Heart left ventricle (tissue), 16 donors: ENCODE results near the gene CTCFL. TPM values are rescaled to one million over a fixed set of nuclear protein-coding genes. Genes with fewer than 3 reads are reported as not detected.
A peak's percentile ranks its signal among the peaks of the same experiment; 100 is the strongest.

Experiments used
- ATAC-seq, 4 donors: fragments of 200-7000 bp; cut with Tn5 transposase; one replicate each; pipeline ENCODE4 v1.9.1; 2020 to 2022; ENCODE audit warnings: moderate library complexity in 4 of 4, mild to moderate bottlenecking in 3 of 4, moderate number of reproducible peaks in 1 of 4
- DNase-seq, 5 donors: peaks; one replicate each; pipeline ENCODE4 v3.0.0-alpha.2; 2020
- H3K27ac ChIP-seq, 12 donors: fragments of 200-600 bp; sonication (generic) in 4 of 12; one replicate each; pipeline versions ENCODE4 v1.5.0 to v1.8.0; 2016 to 2022; ENCODE audit warnings: mild to moderate bottlenecking in 2 of 12
- H3K27me3 ChIP-seq, 9 donors: fragments of 200-600 bp; sonication (generic) in 2 of 9; one replicate each; pipeline versions ENCODE4 v1.5.1 to v1.8.0; 2016 to 2022; ENCODE audit warnings: mild to moderate bottlenecking in 3 of 9
- H3K36me3 ChIP-seq, 9 donors: fragments of 200-600 bp; sonication (generic) in 2 of 9; one replicate each; pipeline versions ENCODE4 v1.5.0 to v1.8.0; 2018 to 2022; ENCODE audit warnings: mild to moderate bottlenecking in 2 of 9
- H3K4me1 ChIP-seq, 12 donors: fragments of 200-600 bp; sonication (generic) in 4 of 12; one replicate each; pipeline versions ENCODE4 v1.5.0 to v1.8.0; 2016 to 2022; ENCODE audit warnings: mild to moderate bottlenecking in 3 of 12
- H3K4me3 ChIP-seq, 12 donors: fragments of 200-600 bp; sonication (generic) in 4 of 12; one replicate each; pipeline versions ENCODE4 v1.5.0 to v1.8.0; 2017 to 2022; ENCODE audit warnings: mild to moderate bottlenecking in 9 of 12, moderate library complexity in 4 of 12
- H3K9me3 ChIP-seq, 12 donors: fragments of 200-600 bp; sonication (generic) in 4 of 12; one replicate each; pipeline versions ENCODE4 v1.5.0 to v1.8.0; 2016 to 2022; ENCODE audit warnings: mild to moderate bottlenecking in 1 of 12
- POLR2A ChIP-seq, 2 donors: fragments of 450-650 bp; IDR thresholded peaks; one replicate each; pipeline ENCODE4 v1.6.1; 2017; ENCODE audit warnings: antibody characterized with exemption in 2 of 2, mild to moderate bottlenecking in 2 of 2, moderate library complexity in 2 of 2
- WGBS, 4 donors: extraction: QIAGEN DNeasy Blood & Tissue Kit in 2 of 4; methylation state at CpG; one replicate each; pipeline versions ENCODE4 v1.1.5 to v1.1.7; 2013 to 2018; 5-methylcytosine and 5-hydroxymethylcytosine counted together
- intact Hi-C, 10 donors: fragments of 100-400 bp; cut with DNase I; formaldehyde crosslinking; loops; one replicate each; pipeline versions ENCODE4 v1.11.1 to v1.14.2; 2022
- polyA plus RNA-seq, 2 donors: library from polyadenylated mRNA; stranded (reverse); fragments of 200-250 nt; gene quantifications; one replicate each; pipeline ENCODE4 v1.2.3, GENCODE V29; 2013
- total RNA-seq, 9 donors: library from RNA; depleted of rRNA in 2 of 9; stranded (reverse); fragments of >200 nt in 2 of 9; fragmentation: NEBNext Ultra II Directional in 3 of 9; extraction: Animal tissue kit (Norgen Biotek cat#: 25700) in 3 of 9; gene quantifications; one replicate each; pipeline versions ENCODE4 v1.1.0 to v1.2.4, GENCODE V29; 2016 to 2023
- TF ChIP-seq, protein P1 (sequence below), 12 donors: fragments of 200-600 bp; sonication (generic) in 4 of 12; IDR thresholded peaks; one replicate each; pipeline versions ENCODE4 v1.5.0 to v1.8.0; 2018 to 2022; ENCODE audit warnings: antibody characterized with exemption in 12 of 12, mild to moderate bottlenecking in 5 of 12
- donor health status: ischemic (EF 13 %, LVEDD 7.1; RV severe dilation, severe dysfunction).
- donor health status: healthy with polysubstance abuse.
- donor health status: DM: no; HTN: yes; CAD: no.
- donor health status: DM: no; HTN: no; CAD: no.
- donor health status: ischemic (EF 25% LVEDD 6.9; RV normal size, moderate dysfunction).
- donor health status: ischemic (EF 25% LVEDD 5.7; RV mildly dilated, moderate dysfunction).
- donor health status: healthy.
- donor health status: DM: yes; HTN: yes; CAD: no.
- donor health status: ischemic (EF 35%, LVEDD 5.7; RV mildly dilated, moderate dysfunction).
- donor health status: nonischemic (EF 11% LVEDD 7.7; RV severe dilation, severe dysfunction).
- donor health status: DM: yes; HTN: yes; CAD: no.
- donor health status: PGD.
- donor health status: ischemic (EF 29% LVEDD 5.4; RV normal size, mild dysfunction).
- donor health status: nonischemic (EF 23%, LVEDD 6.1; RV moderate dilation, normal function).

CTCFL gene
- total and polyA plus RNA-seq, 11 donors: not detected

DNA sequence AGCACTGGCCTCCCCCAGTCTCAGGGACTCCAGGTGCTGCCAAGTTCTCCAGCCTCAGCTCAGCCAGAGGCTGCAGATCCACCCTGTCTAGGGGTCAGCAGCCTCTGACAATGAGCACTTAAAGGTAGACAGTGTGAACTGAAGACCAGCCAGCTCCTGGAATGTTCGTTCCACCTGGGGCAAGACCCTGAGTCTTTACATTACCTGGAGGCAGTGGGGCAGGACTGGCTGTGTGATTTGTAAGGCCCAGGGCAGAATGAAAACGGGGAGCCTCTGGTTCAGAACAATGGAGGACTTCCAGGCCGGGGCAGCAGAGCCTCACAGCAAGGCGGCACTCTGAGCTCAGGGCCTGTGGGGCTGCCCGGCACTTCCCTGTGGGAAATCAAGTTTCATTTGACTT, 65.0 kb downstream of the CTCFL start:
- H3K27ac ChIP-seq: peak overlapping the region in 2 of 12 donors; percentile 13 to 75
- WGBS, 4 donors: 83 to 100% (median 88%) methylated on average over 5 of the region's 5 CpGs
- H3K36me3 ChIP-seq: no peaks in the 10 kb centered on the region
- no peak for TF ChIP-seq POLR2A (IDR thresholded peaks at IDR 0.05)
- TF ChIP-seq, protein P1, sequence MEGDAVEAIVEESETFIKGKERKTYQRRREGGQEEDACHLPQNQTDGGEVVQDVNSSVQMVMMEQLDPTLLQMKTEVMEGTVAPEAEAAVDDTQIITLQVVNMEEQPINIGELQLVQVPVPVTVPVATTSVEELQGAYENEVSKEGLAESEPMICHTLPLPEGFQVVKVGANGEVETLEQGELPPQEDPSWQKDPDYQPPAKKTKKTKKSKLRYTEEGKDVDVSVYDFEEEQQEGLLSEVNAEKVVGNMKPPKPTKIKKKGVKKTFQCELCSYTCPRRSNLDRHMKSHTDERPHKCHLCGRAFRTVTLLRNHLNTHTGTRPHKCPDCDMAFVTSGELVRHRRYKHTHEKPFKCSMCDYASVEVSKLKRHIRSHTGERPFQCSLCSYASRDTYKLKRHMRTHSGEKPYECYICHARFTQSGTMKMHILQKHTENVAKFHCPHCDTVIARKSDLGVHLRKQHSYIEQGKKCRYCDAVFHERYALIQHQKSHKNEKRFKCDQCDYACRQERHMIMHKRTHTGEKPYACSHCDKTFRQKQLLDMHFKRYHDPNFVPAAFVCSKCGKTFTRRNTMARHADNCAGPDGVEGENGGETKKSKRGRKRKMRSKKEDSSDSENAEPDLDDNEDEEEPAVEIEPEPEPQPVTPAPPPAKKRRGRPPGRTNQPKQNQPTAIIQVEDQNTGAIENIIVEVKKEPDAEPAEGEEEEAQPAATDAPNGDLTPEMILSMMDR (IDR thresholded peaks at IDR 0.05): no peak
- ATAC-seq: no peak
- DNase-seq: no peak
- H3K9me3 ChIP-seq: peaks cover 0 to 5% (median 0%) of the 10 kb centered on the region in 12 donors
- no peaks in the 10 kb centered on the region for H3K27me3 ChIP-seq
- intact Hi-C loops: no loop called here
- peaks cover 0 to 60% (median 9%) of the 10 kb centered on the region in 12 donors for H3K4me1 ChIP-seq
- H3K4me3 ChIP-seq: no peak overlapping the region

- Histone ChIP-seq H3K4me3 (no peak overlapping the region), H3K9me3 (peaks cover 0 to 5% (median 0%) of the 10 kb centered on the region in 12 donors), H3K27ac (peak overlapping the region in 5 of 12 donors; percentile 38 to 79 (median 66)), H3K4me1 (peaks cover 0 to 58% (median 9%) of the 10 kb centered on the region in 12 donors), H3K27me3 (no peaks in the 10 kb centered on the region), H3K36me3 (no peaks in the 10 kb centered on the region)
- no peak for TF ChIP-seq POLR2A (IDR thresholded peaks at IDR 0.05)
- TF ChIP-seq, protein P1 (IDR thresholded peaks at IDR 0.05): no peak
- intact Hi-C loops: no loop called here
- DNase-seq (no peak), ATAC-seq (no peak)
- WGBS, 4 donors: 82 to 90% (median 88%) methylated on average over 5 of the region's 5 CpGs
Observed at GRCh38 chr20:57459278-57459677, 65.7 kb downstream of the CTCFL start.

DNA sequence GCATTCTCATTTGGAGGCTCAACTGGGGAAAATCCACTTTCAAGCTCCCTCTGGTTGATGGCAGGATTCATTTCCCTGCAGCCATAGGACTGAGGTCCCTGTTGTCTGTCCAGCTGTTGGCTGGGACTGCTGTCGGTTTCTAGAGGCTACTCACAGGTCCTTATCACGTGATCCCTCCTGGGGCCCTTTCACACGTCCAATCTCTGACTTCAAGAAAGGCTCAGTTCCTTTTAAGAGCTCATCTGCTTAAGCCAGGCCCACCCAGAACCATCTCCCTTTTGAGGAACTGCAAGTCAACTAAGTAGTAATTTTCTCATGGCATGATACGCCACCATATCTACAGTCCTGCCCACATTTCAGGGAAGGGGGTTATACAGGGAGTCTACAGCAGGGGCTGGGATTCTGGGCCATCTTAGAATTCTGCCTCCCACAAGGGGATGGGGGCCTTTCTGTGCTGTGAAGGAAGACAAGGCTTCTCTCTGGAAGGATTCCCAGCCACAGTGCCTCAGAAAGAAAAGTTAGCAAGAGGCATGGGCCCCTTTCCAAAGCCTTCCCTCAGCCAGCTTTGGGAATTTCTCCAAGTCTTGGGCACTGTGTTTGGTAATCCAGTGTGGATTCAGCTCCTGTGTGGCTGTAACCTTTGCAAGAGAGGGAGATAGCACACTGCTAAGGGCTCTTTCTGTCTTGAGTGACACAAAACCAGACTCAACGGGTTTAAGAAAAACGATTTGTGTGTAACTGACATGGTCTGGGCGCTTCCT, 66.4 kb downstream of the CTCFL start:
- Histone ChIP-seq H3K36me3 (no peaks in the 10 kb centered on the region), H3K4me3 (no peak overlapping the region), H3K27ac (peak overlapping the region in 7 of 12 donors; percentile 9 to 79 (median 48)), H3K27me3 (no peaks in the 10 kb centered on the region), H3K4me1 (peaks cover 0 to 56% (median 9%) of the 10 kb centered on the region in 12 donors), H3K9me3 (peaks cover 0 to 5% (median 0%) of the 10 kb centered on the region in 12 donors)
- ATAC-seq (peak in 3 of 4 donors; percentile 23 to 61 (median 48)), DNase-seq (no peak)
- 60 to 63% (median 61%) methylated on average over 7 of the region's 7 CpGs for WGBS, 4 donors
- intact Hi-C loops: no loop called here
- TF ChIP-seq, protein P1 (IDR thresholded peaks at IDR 0.05): no peak
- no peak for TF ChIP-seq POLR2A (IDR thresholded peaks at IDR 0.05)

DNA sequence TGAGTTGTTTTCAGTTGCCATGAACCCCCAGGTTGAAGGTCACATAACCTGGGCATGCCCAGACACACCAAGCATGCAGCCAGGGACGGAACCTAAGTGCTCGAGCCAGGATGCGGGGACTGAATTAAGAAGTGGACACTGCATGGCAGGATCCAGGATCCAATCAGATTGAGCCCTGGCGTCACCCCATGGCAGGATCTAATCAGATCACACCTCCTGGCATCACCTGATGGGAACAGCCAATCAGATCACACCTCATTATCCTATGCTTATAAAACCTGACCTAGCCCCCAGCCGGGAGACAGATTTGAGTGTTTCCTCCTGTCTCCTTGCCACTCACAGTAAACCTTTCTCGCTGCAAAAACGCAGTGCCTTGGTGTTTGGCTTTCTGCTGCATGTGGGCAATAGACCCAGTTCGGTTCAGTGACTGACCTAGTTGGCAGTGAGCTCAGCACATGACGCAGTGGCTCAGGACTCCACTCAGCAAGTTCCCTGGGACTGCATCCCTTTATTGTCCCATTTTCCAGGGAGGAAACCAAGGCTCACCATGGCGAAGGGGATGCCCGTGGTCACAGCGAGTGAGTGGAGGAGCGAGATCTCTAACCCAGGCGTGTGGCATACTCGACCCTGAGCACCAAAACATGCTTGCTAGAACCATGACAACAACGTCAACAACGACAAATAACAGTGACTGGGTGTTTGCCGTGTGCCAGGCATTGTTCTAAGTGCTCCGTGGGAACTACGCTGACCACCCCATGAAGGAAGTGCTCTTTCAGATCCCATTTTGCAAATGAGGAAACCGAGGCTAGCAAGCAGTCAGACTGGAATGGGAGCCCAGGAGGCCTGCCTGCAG, 67.5 kb downstream of the CTCFL start:
- H3K9me3 ChIP-seq: peaks cover 0 to 5% (median 0%) of the 10 kb centered on the region in 12 donors
- H3K27me3 ChIP-seq: no peaks in the 10 kb centered on the region
- intact Hi-C loops: no loop called here
- H3K4me1 ChIP-seq: peaks cover 0 to 55% (median 9%) of the 10 kb centered on the region in 12 donors
- DNase-seq (peak in 1 of 5 donors; percentile 76), ATAC-seq (peak in 2 of 4 donors; percentile 5 to 46)
- TF ChIP-seq POLR2A (IDR thresholded peaks at IDR 0.05): no peak
- TF ChIP-seq, protein P1 (IDR thresholded peaks at IDR 0.05): no peak
- H3K4me3 ChIP-seq: no peak overlapping the region
- no peaks in the 10 kb centered on the region for H3K36me3 ChIP-seq
- H3K27ac ChIP-seq: peak overlapping the region in 2 of 12 donors; percentile 75 to 79
- WGBS, 4 donors: 65 to 79% (median 70%) methylated on average over 17 to 21 of the region's 21 CpGs
